ENCODE measurements around the gene TPRG1.
"Not testable (repeated sequence)": the region's sequence is repeated elsewhere in the genome, so short reads cannot be mapped to it uniquely, and the experiment has no call there.

TPRG1 gene

GRCh38 chr3:189322339-189322738, 150.6 kb downstream of the TPRG1 start:
- no peak for DNase-seq

GRCh38 chr3:189324538-189325138, 152.9 kb downstream of the TPRG1 start:
- DNase-seq = peak; percentile 84

GRCh38 chr3:189325454-189325853, 153.7 kb downstream of the TPRG1 start:
- DNase-seq = no peak

GRCh38 chr3:189329630-189330029, 157.9 kb downstream of the TPRG1 start:
- DNase-seq = not testable (repeated sequence)

- DNase-seq = no peak
Observed at GRCh38 chr3:189330066-189330465, 158.3 kb downstream of the TPRG1 start.

GRCh38 chr3:189331002-189331418, 159.2 kb downstream of the TPRG1 start:
- no peak for DNase-seq

- DNase-seq = peak; percentile 35
Observed at GRCh38 chr3:189334064-189334920, 162.5 kb downstream of the TPRG1 start.

- DNase-seq = no peak
Observed at GRCh38 chr3:189337673-189338091, 165.9 kb downstream of the TPRG1 start.

- DNase-seq = no peak
Observed at GRCh38 chr3:189338366-189338765, 166.6 kb downstream of the TPRG1 start.

GRCh38 chr3:189339996-189340395, 168.2 kb downstream of the TPRG1 start:
- no peak for DNase-seq

- DNase-seq = no peak
Observed at GRCh38 chr3:189340680-189341460, 169.1 kb downstream of the TPRG1 start.

GRCh38 chr3:189342811-189343210, 171.0 kb downstream of the TPRG1 start:
- peak; percentile 63 for DNase-seq

- DNase-seq = peak; percentile 42
Observed at GRCh38 chr3:189344996-189345395, 173.2 kb downstream of the TPRG1 start.

- no peak for DNase-seq
Observed at GRCh38 chr3:189349772-189350171, 178.0 kb downstream of the TPRG1 start.

GRCh38 chr3:189353318-189353965, 181.7 kb downstream of the TPRG1 start:
- no peak for DNase-seq

- DNase-seq = peak; percentile 48
Observed at GRCh38 chr3:189353988-189354889, 182.5 kb downstream of the TPRG1 start.

- DNase-seq = no peak
Observed at GRCh38 chr3:189355115-189355480, 183.3 kb downstream of the TPRG1 start.

GRCh38 chr3:189355481-189356201, 183.9 kb downstream of the TPRG1 start:
- no peak for DNase-seq

- no peak for DNase-seq
Observed at GRCh38 chr3:189360291-189360690, 188.5 kb downstream of the TPRG1 start.

GRCh38 chr3:189361103-189361835, 189.5 kb downstream of the TPRG1 start:
- DNase-seq = no peak
